SJCRH30 (cell line): ENCODE measurements around the gene USP25. TPM values are rescaled to one million over a fixed set of nuclear protein-coding genes. Genes with fewer than 3 reads are reported as not detected.

Source experiments
- DNase-seq, 2 experiments: peaks; one replicate each; pipeline ENCODE4 v3.0.0-alpha.2; 2015 to 2020
- H3K27ac ChIP-seq: fragments of 250-450 bp; sonication (Bioruptor Pico); 2 replicates; pipeline ENCODE4 v1.5.1; 2020; ENCODE audit warnings: mild to moderate bottlenecking, moderate library complexity
- H3K27me3 ChIP-seq: fragments of 250-450 bp; sonication (Bioruptor Pico); 2 replicates; pipeline ENCODE4 v1.5.1; 2020; ENCODE audit warnings: mild to moderate bottlenecking, moderate library complexity
- H3K36me3 ChIP-seq: fragments of 250-450 bp; sonication (Bioruptor Pico); 2 replicates; pipeline ENCODE4 v1.5.1; 2020; ENCODE audit warnings: mild to moderate bottlenecking, moderate library complexity
- H3K4me1 ChIP-seq: fragments of 250-450 bp; sonication (Bioruptor Pico); 2 replicates; pipeline ENCODE4 v1.5.1; 2020; ENCODE audit warnings: mild to moderate bottlenecking, moderate library complexity
- H3K4me3 ChIP-seq: fragments of 250-450 bp; sonication (Bioruptor Pico); 2 replicates; pipeline ENCODE4 v1.5.1; 2020; ENCODE audit warnings: mild to moderate bottlenecking, moderate library complexity
- H3K9me3 ChIP-seq: fragments of 250-450 bp; sonication (Bioruptor Pico); replicated peaks from 2 replicates; pipeline ENCODE4 v1.5.1; 2020; ENCODE audit warnings: mild to moderate bottlenecking, moderate library complexity
- total RNA-seq: library from RNA; depleted of rRNA; stranded (reverse); fragments of >200 nt; shearing (Covaris generic); gene quantifications from 2 replicates; pipeline ENCODE4 v1.2.3, GENCODE V29; 2014

The USP25 gene
- total RNA-seq, 1 experiment from 2014 or later: 37.6 TPM

- no peak overlapping the region for H3K4me3 ChIP-seq
- peaks cover under 1% of the 10 kb centered on the region for H3K4me1 ChIP-seq
- no peak for DNase-seq
- no peak overlapping the region for H3K27ac ChIP-seq
- peaks cover 4% of the 10 kb centered on the region; the same call in 1 of the 2 replicates for H3K9me3 ChIP-seq
- H3K27me3 ChIP-seq: no peaks in the 10 kb centered on the region
- H3K36me3 ChIP-seq: peaks cover 9% of the 10 kb centered on the region; the same call in 1 of the 2 replicates
Measured at GRCh38 chr21:15794277-15794912, 64.6 kb downstream of the USP25 start.

- DNase-seq: no peak
- peaks cover 4% of the 10 kb centered on the region; the same call in 1 of the 2 replicates for H3K9me3 ChIP-seq
Measured at GRCh38 chr21:15795533-15795932, 65.8 kb downstream of the USP25 start.

GRCh38 chr21:15797577-15798363, 68.0 kb downstream of the USP25 start:
- no peaks in the 10 kb centered on the region for H3K27me3 ChIP-seq
- H3K36me3 ChIP-seq: 0 out of 2 replicates have a peak, but pooled peaks cover 6% of the 10 kb centered on the region
- peaks cover 4% of the 10 kb centered on the region; the same call in 1 of the 2 replicates for H3K9me3 ChIP-seq
- no peak overlapping the region for H3K4me3 ChIP-seq
- H3K4me1 ChIP-seq: no peaks in the 10 kb centered on the region
- H3K27ac ChIP-seq: no peak overlapping the region
- no peak for DNase-seq

More at GRCh38 chr21:15795533-15795932, 65.8 kb downstream of the USP25 start:
- Histone ChIP-seq H3K36me3 (peaks cover 13% of the 10 kb centered on the region; the same call in 1 of the 2 replicates), H3K27me3 (no peaks in the 10 kb centered on the region), H3K4me1 (no peaks in the 10 kb centered on the region), H3K4me3 (no peak overlapping the region), H3K27ac (no peak overlapping the region)

GRCh38 chr21:15801352-15801863, 71.6 kb downstream of the USP25 start:
- no peaks in the 10 kb centered on the region for H3K27me3 ChIP-seq
- H3K4me1 ChIP-seq: no peaks in the 10 kb centered on the region; the same call in 1 of the 2 replicates
- H3K36me3 ChIP-seq: peaks cover 10% of the 10 kb centered on the region
- H3K4me3 ChIP-seq: no peak overlapping the region
- no peaks in the 10 kb centered on the region for H3K9me3 ChIP-seq
- DNase-seq: no peak
- H3K27ac ChIP-seq: no peak overlapping the region

GRCh38 chr21:15804247-15805005, 74.6 kb downstream of the USP25 start:
- Histone ChIP-seq H3K4me3 (no peak overlapping the region), H3K27me3 (no peaks in the 10 kb centered on the region), H3K27ac (no peak overlapping the region), H3K36me3 (peaks cover 18% of the 10 kb centered on the region), H3K9me3 (no peaks in the 10 kb centered on the region; the same call in 1 of the 2 replicates), H3K4me1 (no peaks in the 10 kb centered on the region; the same call in 1 of the 2 replicates)
- DNase-seq: no peak

- DNase-seq: no peak
- Histone ChIP-seq H3K9me3 (no peaks in the 10 kb centered on the region; the same call in 1 of the 2 replicates), H3K4me3 (no peak overlapping the region), H3K36me3 (peaks cover 26% of the 10 kb centered on the region), H3K4me1 (no peaks in the 10 kb centered on the region; the same call in 1 of the 2 replicates), H3K27me3 (no peaks in the 10 kb centered on the region), H3K27ac (no peak overlapping the region)
Measured at GRCh38 chr21:15809065-15809464, 79.3 kb downstream of the USP25 start.

GRCh38 chr21:15809818-15810217, 80.0 kb downstream of the USP25 start:
- H3K4me1 ChIP-seq: no peaks in the 10 kb centered on the region; the same call in 1 of the 2 replicates
- H3K9me3 ChIP-seq: no peaks in the 10 kb centered on the region; the same call in 1 of the 2 replicates
- H3K36me3 ChIP-seq: peaks cover 26% of the 10 kb centered on the region
- no peak for DNase-seq
- H3K27ac ChIP-seq: no peak overlapping the region
- H3K27me3 ChIP-seq: no peaks in the 10 kb centered on the region
- H3K4me3 ChIP-seq: no peak overlapping the region

- no peaks in the 10 kb centered on the region for H3K27me3 ChIP-seq
- H3K9me3 ChIP-seq: no peaks in the 10 kb centered on the region
- no peak for DNase-seq
- H3K4me3 ChIP-seq: no peak overlapping the region
- no peak overlapping the region for H3K27ac ChIP-seq
- no peaks in the 10 kb centered on the region for H3K4me1 ChIP-seq
- H3K36me3 ChIP-seq: peaks cover 31% of the 10 kb centered on the region
Measured at GRCh38 chr21:15815285-15815684, 85.5 kb downstream of the USP25 start.

GRCh38 chr21:15820327-15820726, 90.5 kb downstream of the USP25 start:
- no peak for DNase-seq
- Histone ChIP-seq H3K4me1 (no peaks in the 10 kb centered on the region), H3K27me3 (no peaks in the 10 kb centered on the region), H3K27ac (no peak overlapping the region), H3K36me3 (peaks cover 34% of the 10 kb centered on the region), H3K9me3 (no peaks in the 10 kb centered on the region), H3K4me3 (no peak overlapping the region)

GRCh38 chr21:15820852-15821379, 91.1 kb downstream of the USP25 start:
- Histone ChIP-seq H3K27me3 (no peaks in the 10 kb centered on the region; the same call in 1 of the 2 replicates), H3K9me3 (no peaks in the 10 kb centered on the region), H3K27ac (no peak overlapping the region), H3K4me1 (no peaks in the 10 kb centered on the region), H3K4me3 (no peak overlapping the region), H3K36me3 (peaks cover 37% of the 10 kb centered on the region)
- DNase-seq: no peak

GRCh38 chr21:15823486-15824150, 93.8 kb downstream of the USP25 start:
- no peak for DNase-seq
- no peaks in the 10 kb centered on the region for H3K4me1 ChIP-seq
- H3K27me3 ChIP-seq: no peaks in the 10 kb centered on the region; the same call in 1 of the 2 replicates
- no peak overlapping the region for H3K4me3 ChIP-seq
- peaks cover 32% of the 10 kb centered on the region for H3K36me3 ChIP-seq
- no peaks in the 10 kb centered on the region for H3K9me3 ChIP-seq
- H3K27ac ChIP-seq: no peak overlapping the region

- Histone ChIP-seq H3K4me3 (no peak overlapping the region), H3K9me3 (no peaks in the 10 kb centered on the region), H3K27ac (no peak overlapping the region), H3K36me3 (peaks cover 25% of the 10 kb centered on the region), H3K27me3 (no peaks in the 10 kb centered on the region; the same call in 1 of the 2 replicates), H3K4me1 (no peaks in the 10 kb centered on the region)
- DNase-seq: no peak
Measured at GRCh38 chr21:15825700-15826099, 95.9 kb downstream of the USP25 start.

GRCh38 chr21:15826147-15826780, 96.5 kb downstream of the USP25 start:
- no peak overlapping the region for H3K4me3 ChIP-seq
- no peaks in the 10 kb centered on the region for H3K4me1 ChIP-seq
- no peak overlapping the region for H3K27ac ChIP-seq
- peaks cover 26% of the 10 kb centered on the region for H3K36me3 ChIP-seq
- peak; percentile 6 to 47 for DNase-seq
- H3K27me3 ChIP-seq: no peaks in the 10 kb centered on the region; the same call in 1 of the 2 replicates
- H3K9me3 ChIP-seq: no peaks in the 10 kb centered on the region
